HCT116 (cell line): ENCODE data around the gene CPB1. TPM values are rescaled to one million over a fixed set of nuclear protein-coding genes. Genes with fewer than 3 reads are reported as not detected.

Experiments used
- ATAC-seq: fragments of 200-7000 bp; cut with Tn5 transposase; 2 replicates; pipeline ENCODE4 v1.9.1; 2020; ENCODE audit warnings: mild to moderate bottlenecking, moderate library complexity
- BruUV-seq: library from RNA; stranded (reverse); fragments of 400-500 nt; replicated peaks from 2 replicates; lab custom pipeline; 2021; lab: Mats Ljungman, UMichigan
- CTCF ChIA-PET: fragments of 300-600 bp; sonication (Branson Sonifier 250); formaldehyde crosslinking; loops from one replicate; lab custom pipeline; 2021; ENCODE audit warnings: antibody characterized with exemption; lab: Charles Lee
- POLR2A ChIA-PET: fragments of 300-600, 350-600 bp; sonication (Branson Sonifier 250); formaldehyde crosslinking; loops from one replicate; lab custom pipeline; 2021; ENCODE audit warnings: antibody characterized with exemption; lab: Charles Lee
- RAD21 ChIA-PET, 2 experiments: fragments of 300-600 bp; sonication (Branson Sonifier 250); formaldehyde crosslinking; loops; one replicate each; lab custom pipeline; 2023; ENCODE audit warnings: low total read pairs in 2 of 2; ENCODE audit not compliant: uncharacterized antibody in 2 of 2, unreplicated experiment in 2 of 2, low non-redundant PET in 1 of 2; lab: Charles Lee
- DNase-seq: peaks from one replicate; pipeline ENCODE4 v3.0.0-alpha.2; 2010; ENCODE audit warnings: low read depth, low spot score
- H2AFZ ChIP-seq: fragments of 200-600 bp; shearing (Covaris generic), sonication (generic); 2 replicates; pipeline ENCODE4 v1.6.1; 2017; ENCODE audit warnings: low read depth, mixed run types, mixed read lengths, antibody characterized with exemption, low read length; ENCODE audit not compliant: poor library complexity, severe bottlenecking
- H3K27ac ChIP-seq: 2 replicates; pipeline ENCODE4 v1.5.1; 2012; ENCODE audit warnings: low read depth, low read length
- H3K27me3 ChIP-seq: fragments of 200-600 bp; sonication (generic); 2 replicates; pipeline ENCODE4 v1.6.1; 2016; ENCODE audit warnings: mixed run types, low read length, mixed read lengths; ENCODE audit not compliant: insufficient read depth
- H3K36me3 ChIP-seq, 2 experiments: fragments of 200-500 bp in 1 of 2; fragments of 200-600 bp in 1 of 2; sonication (Bioruptor generic) in 1 of 2; sonication (generic) in 1 of 2; 2 replicates each; pipeline versions ENCODE4 v1.5.1 to v1.6.1; 2014 to 2016; ENCODE audit warnings: low read length in 2 of 2, inconsistent platforms in 1 of 2, mixed read lengths in 1 of 2, mixed run types in 1 of 2; ENCODE audit not compliant: insufficient read depth in 2 of 2, control insufficient read depth in 1 of 2
- H3K4me1 ChIP-seq, 2 experiments: fragments of 200-600 bp in 1 of 2; sonication (generic) in 1 of 2; 2 replicates each; pipeline versions ENCODE4 v1.5.1 to v1.6.1; 2012 to 2017; ENCODE audit warnings: low read length in 2 of 2, inconsistent platforms in 1 of 2, mild to moderate bottlenecking in 1 of 2, mixed read lengths in 1 of 2, mixed run types in 1 of 2, moderate library complexity in 1 of 2; ENCODE audit not compliant: insufficient read depth in 2 of 2, control insufficient read depth in 1 of 2
- H3K4me2 ChIP-seq: fragments of 200-600 bp; sonication (generic); 2 replicates; pipeline ENCODE4 v1.6.1; 2017; ENCODE audit warnings: mixed run types, low read length, mixed read lengths
- H3K4me3 ChIP-seq, 2 experiments: fragments of 200-600 bp in 1 of 2; sonication (generic) in 1 of 2; replicated peaks in 1 of 2; 2 replicates each; pipeline ENCODE4 v1.5.1; 2011 to 2016; ENCODE audit warnings: low read length in 2 of 2, control low read depth in 1 of 2, low read depth in 1 of 2, mild to moderate bottlenecking in 1 of 2, mixed read lengths in 1 of 2, mixed run types in 1 of 2
- H3K79me2 ChIP-seq: fragments of 200-600 bp; sonication (generic); 2 replicates; pipeline ENCODE4 v1.6.1; 2017; ENCODE audit warnings: mild to moderate bottlenecking, mixed run types, low read length, moderate library complexity, mixed read lengths; ENCODE audit not compliant: insufficient read depth
- H3K9ac ChIP-seq: fragments of 200-600 bp; sonication (generic); 2 replicates; pipeline ENCODE4 v1.6.1; 2016; ENCODE audit warnings: low read length, mixed read lengths
- H3K9me2 ChIP-seq: fragments of 200-600 bp; sonication (generic), shearing (Covaris generic); 2 replicates; pipeline ENCODE4 v1.6.1; 2017; ENCODE audit warnings: mixed run types, mild to moderate bottlenecking, moderate library complexity; ENCODE audit not compliant: insufficient read depth
- H3K9me3 ChIP-seq, 2 experiments: fragments of 200-500 bp in 1 of 2; fragments of 200-600 bp in 1 of 2; sonication (Bioruptor generic) in 1 of 2; sonication (generic) in 1 of 2; 2 replicates each; pipeline ENCODE4 v1.6.1; 2014 to 2017; ENCODE audit warnings: low read length in 2 of 2, mixed read lengths in 2 of 2, inconsistent platforms in 1 of 2, low read depth in 1 of 2, mild to moderate bottlenecking in 1 of 2, mixed run types in 1 of 2, moderate library complexity in 1 of 2; ENCODE audit not compliant: control insufficient read depth in 1 of 2, insufficient read depth in 1 of 2
- H4K20me1 ChIP-seq: fragments of 200-600 bp; sonication (generic), shearing (Covaris generic); 2 replicates; pipeline ENCODE4 v1.6.1; 2017; ENCODE audit warnings: mixed run types, mild to moderate bottlenecking, moderate library complexity; ENCODE audit not compliant: insufficient read depth
- CBX3 ChIP-seq: IDR thresholded peaks from 2 replicates; pipeline ENCODE4 v1.6.1; 2012; ENCODE audit warnings: low read depth
- CEBPB ChIP-seq: IDR thresholded peaks from 2 replicates; pipeline ENCODE4 v1.6.1; 2012; ENCODE audit warnings: low read depth
- EGR1 ChIP-seq: IDR thresholded peaks from 2 replicates; pipeline ENCODE4 v1.6.1; 2012; ENCODE audit warnings: low read depth
- FOSL1 ChIP-seq: IDR thresholded peaks from 2 replicates; pipeline ENCODE4 v1.6.1; 2012; ENCODE audit warnings: low read depth
- POLR2AphosphoS5 ChIP-seq: IDR thresholded peaks from 2 replicates; pipeline ENCODE4 v1.6.1; 2011; ENCODE audit warnings: mild to moderate bottlenecking, low read depth, low read length, moderate library complexity
- SIN3A ChIP-seq: IDR thresholded peaks from 2 replicates; pipeline ENCODE4 v1.6.1; 2012; ENCODE audit warnings: low read depth
- SP1 ChIP-seq: IDR thresholded peaks from 2 replicates; pipeline ENCODE4 v1.6.1; 2012; ENCODE audit warnings: low read depth
- TCF7L2 ChIP-seq: IDR thresholded peaks from 2 replicates; pipeline ENCODE4 v1.7.0; 2011; ENCODE audit warnings: borderline replicate concordance, inconsistent platforms; ENCODE audit not compliant: insufficient read depth, insufficient read length; ENCODE audit errors: extremely low read depth
- YY1 ChIP-seq: IDR thresholded peaks from 2 replicates; pipeline ENCODE4 v1.6.1; 2011; ENCODE audit warnings: low read length, low read depth, moderate library complexity, mild to moderate bottlenecking; ENCODE audit not compliant: insufficient replicate concordance; ENCODE audit errors: extremely low read depth
- intact Hi-C: fragments of 100-400 bp; cut with micrococcal nuclease; formaldehyde crosslinking; loops from 2 replicates; pipeline ENCODE4 v1.10.0; 2022
- total RNA-seq: library from RNA; stranded (reverse); gene quantifications from one replicate; pipeline ENCODE4 v1.2.1, GENCODE V29; 2021; ENCODE audit not compliant: unreplicated experiment
- TF ChIP-seq, protein P1 (sequence below), 3 experiments: fragments of 200-600 bp in 1 of 3; sonication (generic) in 1 of 3; IDR thresholded peaks in 2 of 3; conservative IDR thresholded peaks in 1 of 3; 2 replicates each; pipeline ENCODE4 v1.5.1; 2012 to 2017; ENCODE audit warnings: low read depth in 2 of 3, low read length in 2 of 3, antibody characterized with exemption in 1 of 3, borderline replicate concordance in 1 of 3, control low read depth in 1 of 3, mild to moderate bottlenecking in 1 of 3, mixed read lengths in 1 of 3, mixed run types in 1 of 3, moderate library complexity in 1 of 3; ENCODE audit not compliant: insufficient read depth in 1 of 3
- TF ChIP-seq, protein P2 (sequence below): IDR thresholded peaks from 2 replicates; pipeline ENCODE4 v1.6.1; 2011; ENCODE audit warnings: mild to moderate bottlenecking, low read length, moderate library complexity; ENCODE audit not compliant: insufficient replicate concordance; ENCODE audit errors: extremely low read depth
- TF ChIP-seq, protein P3 (sequence below): IDR thresholded peaks from 2 replicates; pipeline ENCODE4 v1.6.1; 2012

The CPB1 gene
- total RNA-seq, 1 experiment from 2014 or later = 6.2 TPM

DNA sequence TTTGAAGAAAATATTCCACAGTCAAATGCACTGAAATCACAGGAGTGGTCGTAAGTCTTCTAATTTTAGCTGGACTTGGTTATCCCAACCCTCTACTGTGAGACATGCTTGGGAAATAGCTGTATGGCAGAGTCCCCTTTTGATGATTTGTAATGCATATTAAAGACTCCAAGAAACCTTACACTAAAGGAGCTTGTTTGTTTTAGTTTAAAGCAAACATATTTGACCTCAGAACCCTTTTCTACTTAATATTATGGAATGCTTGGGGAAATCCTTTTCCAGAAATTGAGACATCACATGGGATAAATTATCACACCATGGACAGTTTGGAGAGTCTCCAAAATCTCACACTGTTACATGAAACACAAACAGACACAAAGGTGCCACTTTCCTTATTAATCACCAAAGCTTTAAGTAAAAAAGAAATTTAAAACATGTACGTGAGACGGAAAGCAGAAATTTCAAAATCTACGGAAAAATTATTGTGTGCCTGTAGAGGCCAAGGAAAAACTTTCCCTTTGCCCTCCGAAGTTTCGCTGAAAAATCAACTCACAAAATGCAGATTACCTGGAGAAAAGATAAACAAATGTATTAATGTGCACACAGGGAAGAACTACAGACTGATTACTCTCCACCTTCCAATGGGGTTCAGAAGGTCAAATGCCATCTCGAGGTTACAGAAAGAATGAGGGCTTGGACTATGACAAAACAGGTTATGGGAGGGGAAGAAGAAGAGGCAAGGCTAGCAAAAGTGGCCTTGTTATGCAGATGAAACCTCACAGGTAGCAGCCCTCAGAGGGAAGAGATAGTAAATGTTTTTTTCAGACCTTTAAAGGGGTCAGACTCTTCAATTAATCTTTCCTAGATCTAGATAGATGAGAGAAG is 7.0 kb upstream of the CPB1 start:
- ChIA-PET POLR2A (no interaction called here), CTCF (no interaction called here), RAD21 (no interaction called here)
- H3K9ac ChIP-seq = no peak overlapping the region
- no peak for ATAC-seq
- intact Hi-C loops = no loop called here
- TF ChIP-seq YY1 = no peak
- TF ChIP-seq, protein P1, sequence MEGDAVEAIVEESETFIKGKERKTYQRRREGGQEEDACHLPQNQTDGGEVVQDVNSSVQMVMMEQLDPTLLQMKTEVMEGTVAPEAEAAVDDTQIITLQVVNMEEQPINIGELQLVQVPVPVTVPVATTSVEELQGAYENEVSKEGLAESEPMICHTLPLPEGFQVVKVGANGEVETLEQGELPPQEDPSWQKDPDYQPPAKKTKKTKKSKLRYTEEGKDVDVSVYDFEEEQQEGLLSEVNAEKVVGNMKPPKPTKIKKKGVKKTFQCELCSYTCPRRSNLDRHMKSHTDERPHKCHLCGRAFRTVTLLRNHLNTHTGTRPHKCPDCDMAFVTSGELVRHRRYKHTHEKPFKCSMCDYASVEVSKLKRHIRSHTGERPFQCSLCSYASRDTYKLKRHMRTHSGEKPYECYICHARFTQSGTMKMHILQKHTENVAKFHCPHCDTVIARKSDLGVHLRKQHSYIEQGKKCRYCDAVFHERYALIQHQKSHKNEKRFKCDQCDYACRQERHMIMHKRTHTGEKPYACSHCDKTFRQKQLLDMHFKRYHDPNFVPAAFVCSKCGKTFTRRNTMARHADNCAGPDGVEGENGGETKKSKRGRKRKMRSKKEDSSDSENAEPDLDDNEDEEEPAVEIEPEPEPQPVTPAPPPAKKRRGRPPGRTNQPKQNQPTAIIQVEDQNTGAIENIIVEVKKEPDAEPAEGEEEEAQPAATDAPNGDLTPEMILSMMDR (IDR thresholded peaks at IDR 0.05 in 2 of 3, conservative IDR thresholded peaks at IDR 0.05 in 1 of 3; ENCODE audit: borderline replicate concordance in 1 of 3, insufficient read depth in 1 of 3, low read depth in 2 of 3, low read length in 2 of 3) = no peak
- TF ChIP-seq CEBPB = no peak
- no peak for TF ChIP-seq TCF7L2
- no peak for TF ChIP-seq SIN3A
- TF ChIP-seq, protein P2, sequence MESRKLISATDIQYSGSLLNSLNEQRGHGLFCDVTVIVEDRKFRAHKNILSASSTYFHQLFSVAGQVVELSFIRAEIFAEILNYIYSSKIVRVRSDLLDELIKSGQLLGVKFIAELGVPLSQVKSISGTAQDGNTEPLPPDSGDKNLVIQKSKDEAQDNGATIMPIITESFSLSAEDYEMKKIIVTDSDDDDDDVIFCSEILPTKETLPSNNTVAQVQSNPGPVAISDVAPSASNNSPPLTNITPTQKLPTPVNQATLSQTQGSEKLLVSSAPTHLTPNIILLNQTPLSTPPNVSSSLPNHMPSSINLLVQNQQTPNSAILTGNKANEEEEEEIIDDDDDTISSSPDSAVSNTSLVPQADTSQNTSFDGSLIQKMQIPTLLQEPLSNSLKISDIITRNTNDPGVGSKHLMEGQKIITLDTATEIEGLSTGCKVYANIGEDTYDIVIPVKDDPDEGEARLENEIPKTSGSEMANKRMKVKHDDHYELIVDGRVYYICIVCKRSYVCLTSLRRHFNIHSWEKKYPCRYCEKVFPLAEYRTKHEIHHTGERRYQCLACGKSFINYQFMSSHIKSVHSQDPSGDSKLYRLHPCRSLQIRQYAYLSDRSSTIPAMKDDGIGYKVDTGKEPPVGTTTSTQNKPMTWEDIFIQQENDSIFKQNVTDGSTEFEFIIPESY = no peak
- no peak for TF ChIP-seq CBX3
- no peak for TF ChIP-seq FOSL1
- no peak for TF ChIP-seq SP1
- TF ChIP-seq EGR1 = no peak
- TF ChIP-seq POLR2AphosphoS5 = no peak
- TF ChIP-seq, protein P3, sequence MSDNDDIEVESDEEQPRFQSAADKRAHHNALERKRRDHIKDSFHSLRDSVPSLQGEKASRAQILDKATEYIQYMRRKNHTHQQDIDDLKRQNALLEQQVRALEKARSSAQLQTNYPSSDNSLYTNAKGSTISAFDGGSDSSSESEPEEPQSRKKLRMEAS = no peak
- no peak overlapping the region for H3K4me3 ChIP-seq
- no peak overlapping the region for H3K4me2 ChIP-seq
- H3K27me3 ChIP-seq = no peaks in the 10 kb centered on the region
- H3K79me2 ChIP-seq = no peaks in the 10 kb centered on the region
- H4K20me1 ChIP-seq = no peaks in the 10 kb centered on the region
- H3K4me1 ChIP-seq = no peaks in the 10 kb centered on the region
- H2AFZ ChIP-seq = no peak overlapping the region
- H3K36me3 ChIP-seq = no peaks in the 10 kb centered on the region
- H3K9me2 ChIP-seq = no peaks in the 10 kb centered on the region
- no peaks in the 10 kb centered on the region for H3K9me3 ChIP-seq
- no TSS peak for BruUV-seq
- no peak overlapping the region for H3K27ac ChIP-seq
- no peak for DNase-seq
